ENCODE data around the gene ST6GALNAC4.

GRCh38 chr9:127878001-127878651 is 38.7 kb downstream of the ST6GALNAC4 start:
- TF ChIP-seq POLR2A (IDR thresholded peaks at IDR 0.05) (no peak), CTCF (IDR thresholded peaks at IDR 0.05) (no peak)
